IPS-15b (cell line): Measurements from ENCODE around the gene PKD2L2.

Source experiments
- H3K27me3 ChIP-seq: one replicate; pipeline ENCODE4 v1.6.1; 2013; ENCODE audit warnings: low read length; ENCODE audit not compliant: control insufficient read depth, insufficient read depth
- H3K36me3 ChIP-seq: one replicate; pipeline ENCODE4 v1.6.1; 2013; ENCODE audit warnings: low read length; ENCODE audit not compliant: control insufficient read depth, insufficient read depth
- H3K4me1 ChIP-seq: one replicate; pipeline ENCODE4 v1.6.1; 2013; ENCODE audit warnings: mild to moderate bottlenecking, low read length; ENCODE audit not compliant: control insufficient read depth, insufficient read depth
- H3K4me3 ChIP-seq: one replicate; pipeline ENCODE4 v1.5.1; 2013; ENCODE audit warnings: low read depth, low read length
- H3K9ac ChIP-seq: one replicate; pipeline ENCODE4 v1.6.1; 2013; ENCODE audit warnings: low read depth, mild to moderate bottlenecking, low read length
- H3K9me3 ChIP-seq: one replicate; pipeline ENCODE4 v1.6.1; 2013; ENCODE audit warnings: mild to moderate bottlenecking, low read length; ENCODE audit not compliant: control insufficient read depth, insufficient read depth

Gene PKD2L2

DNA sequence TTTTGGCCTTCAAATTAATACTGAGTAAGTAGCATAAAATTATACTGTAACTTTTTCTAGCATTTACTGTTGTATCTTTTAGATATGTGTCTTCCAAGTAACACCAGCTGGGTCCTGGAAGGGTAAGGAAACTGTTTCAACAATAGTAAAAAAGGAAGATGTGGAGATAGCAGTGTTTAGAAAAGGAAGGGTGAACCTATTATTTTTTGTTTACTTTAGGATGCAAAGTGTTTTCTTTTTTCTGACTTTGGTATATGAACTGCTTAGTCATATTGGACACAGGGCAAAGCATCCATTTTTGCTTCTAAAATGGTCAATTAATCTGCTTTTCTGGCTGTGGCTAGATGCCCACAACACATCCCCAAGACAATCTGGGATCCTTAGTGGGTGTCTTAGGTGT, 5.3 kb downstream of the PKD2L2 start:
- Histone ChIP-seq H3K27me3 (no peaks in the 10 kb centered on the region), H3K9ac (no peak overlapping the region), H3K4me1 (no peaks in the 10 kb centered on the region), H3K4me3 (no peak overlapping the region), H3K9me3 (no peaks in the 10 kb centered on the region), H3K36me3 (no peaks in the 10 kb centered on the region)

GRCh38 chr5:137896560-137896959, 7.3 kb downstream of the PKD2L2 start:
- no peak overlapping the region for H3K4me3 ChIP-seq
- no peaks in the 10 kb centered on the region for H3K36me3 ChIP-seq
- H3K9ac ChIP-seq = no peak overlapping the region
- H3K4me1 ChIP-seq = no peaks in the 10 kb centered on the region
- no peaks in the 10 kb centered on the region for H3K9me3 ChIP-seq
- H3K27me3 ChIP-seq = no peaks in the 10 kb centered on the region

GRCh38 chr5:137899493-137899892, 10.2 kb downstream of the PKD2L2 start:
- Histone ChIP-seq H3K4me3 (no peak overlapping the region), H3K27me3 (no peaks in the 10 kb centered on the region), H3K9me3 (no peaks in the 10 kb centered on the region), H3K9ac (no peak overlapping the region), H3K4me1 (no peaks in the 10 kb centered on the region), H3K36me3 (no peaks in the 10 kb centered on the region)

DNA sequence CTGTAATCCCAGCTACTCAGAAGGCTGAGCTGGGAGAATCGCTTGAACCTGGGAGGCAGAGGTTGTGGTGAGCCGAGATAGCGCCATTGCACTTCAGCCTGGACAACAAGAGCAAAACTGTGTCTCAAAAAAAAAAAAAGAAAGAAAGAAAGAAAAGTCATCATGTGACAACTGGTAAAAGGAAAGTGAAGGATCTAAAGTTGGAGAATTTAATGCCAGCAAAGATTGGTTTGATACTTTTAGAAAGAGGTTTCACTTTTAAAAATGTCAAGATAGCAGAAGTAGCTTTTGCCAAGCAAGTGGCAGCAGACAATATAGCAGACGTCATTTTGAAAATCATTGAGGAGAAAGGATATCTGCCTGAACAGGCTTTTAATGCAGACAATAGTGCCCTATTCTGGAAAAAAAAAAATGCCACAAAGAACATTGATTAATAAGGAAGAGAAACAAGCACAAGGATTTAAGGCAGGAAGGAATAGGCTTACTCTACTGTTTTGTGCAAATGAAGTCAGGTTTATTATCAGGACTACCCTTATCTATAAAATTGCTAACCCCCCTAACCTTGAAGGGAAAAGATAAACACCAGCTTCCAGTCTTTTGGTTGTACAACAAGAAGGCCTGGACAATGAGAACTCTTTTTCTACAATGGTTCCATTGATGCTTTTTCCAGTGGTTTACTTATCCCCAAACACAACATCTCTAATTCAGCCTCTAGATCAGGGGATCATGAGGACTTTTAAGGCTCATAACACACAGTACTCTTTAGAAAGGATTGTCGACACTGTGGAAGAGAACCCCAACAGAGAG, 12.0 kb downstream of the PKD2L2 start:
- Histone ChIP-seq H3K27me3 (no peaks in the 10 kb centered on the region), H3K4me3 (no peak overlapping the region), H3K9ac (no peak overlapping the region), H3K9me3 (no peaks in the 10 kb centered on the region), H3K36me3 (no peaks in the 10 kb centered on the region), H3K4me1 (no peaks in the 10 kb centered on the region)

DNA sequence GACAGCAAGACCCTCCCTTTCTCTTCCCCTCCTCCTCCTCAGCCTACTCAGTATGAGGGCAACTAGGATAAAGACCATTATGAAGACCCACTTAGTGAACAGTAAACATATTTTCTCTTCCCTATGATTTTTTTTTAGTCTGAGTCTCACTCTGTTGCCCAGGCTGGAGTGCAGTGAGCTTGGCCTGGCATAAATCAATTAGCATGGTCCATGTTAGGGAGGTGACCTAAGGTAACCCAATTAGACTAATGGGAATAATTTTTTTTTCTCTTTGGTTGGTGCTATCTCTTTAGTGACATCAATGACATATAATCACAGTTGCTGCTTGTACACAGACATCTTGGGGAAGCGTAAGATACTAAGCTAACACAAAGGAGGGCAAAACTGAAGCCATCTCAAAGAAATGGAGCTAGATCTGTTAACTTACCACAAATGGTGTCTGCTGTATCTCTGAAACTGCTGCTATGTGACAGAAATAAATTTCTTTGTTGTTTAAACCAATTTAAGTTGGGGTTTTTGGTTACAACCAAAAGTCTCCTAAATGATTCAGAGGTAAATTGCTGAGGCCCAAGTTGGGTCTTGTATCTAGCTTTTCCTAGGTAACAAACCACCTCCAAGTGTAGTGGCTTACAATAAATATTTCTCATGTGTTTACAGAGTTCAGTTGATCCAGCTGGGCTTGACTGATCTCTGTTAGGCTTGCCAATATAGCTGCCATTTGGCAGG, 13.3 kb downstream of the PKD2L2 start:
- no peaks in the 10 kb centered on the region for H3K4me1 ChIP-seq
- no peak overlapping the region for H3K4me3 ChIP-seq
- no peak overlapping the region for H3K9ac ChIP-seq
- no peaks in the 10 kb centered on the region for H3K36me3 ChIP-seq
- no peaks in the 10 kb centered on the region for H3K27me3 ChIP-seq
- no peaks in the 10 kb centered on the region for H3K9me3 ChIP-seq

GRCh38 chr5:137914758-137915157, 25.5 kb downstream of the PKD2L2 start:
- Histone ChIP-seq H3K9me3 (no peaks in the 10 kb centered on the region), H3K36me3 (no peaks in the 10 kb centered on the region)

DNA sequence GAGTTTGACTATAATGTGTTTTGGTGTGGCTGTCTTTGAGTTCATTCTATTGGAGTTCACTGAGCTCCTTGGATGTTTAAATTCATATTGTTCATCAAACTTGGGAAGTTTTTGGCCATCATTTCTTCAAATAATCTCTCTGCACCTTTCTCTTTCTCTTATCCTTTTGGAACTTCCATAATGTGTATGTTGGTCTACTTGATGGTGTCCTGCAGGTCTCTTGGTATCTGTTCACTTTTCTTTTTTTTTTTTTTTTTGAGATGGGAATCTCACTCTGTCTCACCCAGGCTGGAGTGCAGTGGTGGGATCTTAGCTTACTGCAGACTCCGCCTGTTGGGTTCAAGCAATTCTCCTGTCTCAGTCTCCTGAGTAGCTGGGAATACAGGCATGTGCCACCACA, 27.7 kb downstream of the PKD2L2 start:
- H3K4me1 ChIP-seq = no peaks in the 10 kb centered on the region
- H3K4me3 ChIP-seq = no peak overlapping the region
- no peaks in the 10 kb centered on the region for H3K9me3 ChIP-seq
- H3K36me3 ChIP-seq = no peaks in the 10 kb centered on the region
- H3K27me3 ChIP-seq = no peaks in the 10 kb centered on the region
- no peak overlapping the region for H3K9ac ChIP-seq

More at GRCh38 chr5:137914758-137915157, 25.5 kb downstream of the PKD2L2 start:
- no peaks in the 10 kb centered on the region for H3K4me1 ChIP-seq
- no peaks in the 10 kb centered on the region for H3K27me3 ChIP-seq
- H3K9ac ChIP-seq = no peak overlapping the region
- H3K4me3 ChIP-seq = no peak overlapping the region

- H3K36me3 ChIP-seq = no peaks in the 10 kb centered on the region
- H3K27me3 ChIP-seq = no peaks in the 10 kb centered on the region
- no peak overlapping the region for H3K9ac ChIP-seq
- no peaks in the 10 kb centered on the region for H3K9me3 ChIP-seq
- H3K4me3 ChIP-seq = no peak overlapping the region
- no peaks in the 10 kb centered on the region for H3K4me1 ChIP-seq
These were observed 32.7 kb downstream of the PKD2L2 start for GRCh38 chr5:137921931-137922330.

- Histone ChIP-seq H3K4me3 (no peak overlapping the region), H3K9ac (no peak overlapping the region), H3K36me3 (no peaks in the 10 kb centered on the region), H3K27me3 (no peaks in the 10 kb centered on the region), H3K9me3 (no peaks in the 10 kb centered on the region), H3K4me1 (no peaks in the 10 kb centered on the region)
These were observed 34.6 kb downstream of the PKD2L2 start for GRCh38 chr5:137923856-137924255.

DNA sequence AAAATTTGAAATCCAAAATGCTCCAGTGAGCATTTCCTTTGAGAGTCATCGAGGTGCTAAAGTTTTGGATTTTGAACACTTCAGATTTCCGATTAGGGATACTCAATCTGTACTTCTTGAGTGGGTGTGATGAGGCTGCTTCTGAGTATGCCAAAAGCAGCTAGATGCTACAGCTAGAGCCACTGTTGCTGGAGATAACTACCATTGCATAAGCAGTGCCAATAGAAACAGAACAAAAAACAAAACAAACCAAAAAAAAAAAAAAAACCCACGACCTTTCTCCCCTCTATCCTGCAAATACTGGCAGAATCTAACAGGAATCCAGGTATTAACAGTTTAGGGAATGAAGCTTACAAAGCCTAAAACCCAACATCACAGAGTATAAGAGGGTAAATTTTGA, 43.5 kb downstream of the PKD2L2 start:
- Histone ChIP-seq H3K27me3 (no peaks in the 10 kb centered on the region), H3K4me3 (no peak overlapping the region), H3K9ac (no peak overlapping the region), H3K36me3 (no peaks in the 10 kb centered on the region), H3K9me3 (no peaks in the 10 kb centered on the region), H3K4me1 (no peaks in the 10 kb centered on the region)

DNA sequence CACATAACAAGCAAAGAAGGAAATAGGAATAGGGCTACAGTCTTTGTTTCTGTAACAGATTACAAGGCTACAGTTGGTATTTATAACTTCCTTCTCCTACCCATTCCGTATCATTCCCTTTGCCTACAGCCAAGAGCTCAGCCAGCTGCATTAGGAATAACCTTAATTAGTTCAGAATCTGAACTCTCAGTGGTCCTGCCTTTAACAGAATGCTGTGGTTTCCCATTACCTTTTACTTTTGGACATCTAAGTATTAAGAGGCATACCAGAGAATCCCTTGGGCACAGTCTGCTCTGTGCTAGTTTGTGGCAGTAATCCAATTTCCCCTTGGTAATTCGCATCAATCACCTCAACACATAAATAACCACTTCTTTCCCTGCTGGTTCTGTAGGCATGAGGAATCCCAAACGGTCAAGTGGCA, 44.2 kb downstream of the PKD2L2 start:
- Histone ChIP-seq H3K27me3 (no peaks in the 10 kb centered on the region), H3K9ac (no peak overlapping the region), H3K4me3 (no peak overlapping the region), H3K9me3 (no peaks in the 10 kb centered on the region), H3K36me3 (no peaks in the 10 kb centered on the region), H3K4me1 (no peaks in the 10 kb centered on the region)

DNA sequence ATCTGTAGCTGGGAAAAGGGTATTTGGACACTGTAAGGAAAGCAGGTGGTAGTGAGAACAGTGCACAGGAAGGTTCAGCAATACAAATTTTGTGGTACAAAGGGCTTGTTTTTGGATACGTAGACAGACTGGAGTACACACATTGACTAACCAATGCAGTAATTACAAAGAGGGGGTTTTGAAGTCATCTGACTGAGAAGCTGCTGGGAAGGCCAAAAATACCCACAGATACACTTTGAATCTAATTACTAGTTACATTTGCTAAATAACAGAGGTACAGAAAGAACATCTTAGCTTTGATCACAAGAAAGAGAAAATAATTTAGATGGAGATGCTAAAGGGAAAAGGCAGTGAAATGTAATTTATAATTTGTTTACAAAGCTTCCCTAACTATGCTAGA, 45.9 kb downstream of the PKD2L2 start:
- no peaks in the 10 kb centered on the region for H3K27me3 ChIP-seq
- H3K4me1 ChIP-seq = no peaks in the 10 kb centered on the region
- no peak overlapping the region for H3K4me3 ChIP-seq
- H3K9me3 ChIP-seq = no peaks in the 10 kb centered on the region
- H3K9ac ChIP-seq = no peak overlapping the region
- H3K36me3 ChIP-seq = peaks cover 11% of the 10 kb centered on the region
